K562 (cell line): ENCODE measurements around the gene DGKK. TPM values are rescaled to one million over a fixed set of nuclear protein-coding genes. Genes with fewer than 3 reads are reported as not detected.

Experiments used
- ATAC-seq: fragments of 200-7000 bp; cut with Tn5 transposase; 3 replicates; pipeline ENCODE4 v1.9.1; 2020; ENCODE audit warnings: moderate library complexity
- BruUV-seq: library from RNA; stranded (reverse); fragments of 400-500 nt; replicated peaks from 2 replicates; lab custom pipeline; 2021; lab: Mats Ljungman, UMichigan
- CTCF ChIA-PET: fragments of 300-600 bp; formaldehyde crosslinking; extraction: SDS; loops from one replicate; lab custom pipeline; 2021; ENCODE audit warnings: low intra/inter-chr PET ratio; lab: Yijun Ruan, JAX
- POLR2A ChIA-PET: fragments of 300-600, 350-650 bp; sonication (Branson Sonifier 250); formaldehyde crosslinking; extraction: SDS; loops from one replicate; lab custom pipeline; 2021; ENCODE audit warnings: antibody characterized with exemption, inconsistent platforms; lab: Yijun Ruan, JAX
- DNase-seq, 4 experiments: peaks; one replicate each; pipeline versions ENCODE4 v3.0.0 to v3.0.0-alpha.2; 2011 to 2018; ENCODE audit warnings: low spot score in 3 of 4, mixed read lengths in 3 of 4; ENCODE audit errors: extremely low read depth in 1 of 4
- FAIRE-seq: peaks from 2 replicates; lab custom pipeline; 2011; peaks lifted over from hg19 to GRCh38; lab: Jason Lieb, UNC
- H2AFZ ChIP-seq: 2 replicates; pipeline ENCODE4 v1.6.0; 2011; ENCODE audit warnings: low read depth, low read length, control low read depth, inconsistent platforms
- H3K27ac ChIP-seq: fragments of 200-600 bp; 3 replicates; pipeline ENCODE4 v1.8.0; 2011; ENCODE audit warnings: low read depth, mild to moderate bottlenecking, control low read depth, inconsistent platforms, low read length, moderate library complexity, mixed read lengths; ENCODE audit errors: extremely low read depth
- H3K27me3 ChIP-seq, 2 experiments: fragments of 300-600 bp in 1 of 2; 2 replicates in 1 of 2; 3 replicates in 1 of 2; pipeline versions ENCODE4 v1.6.0 to v1.8.0; 2011; ENCODE audit warnings: inconsistent platforms in 2 of 2, low read length in 2 of 2, mild to moderate bottlenecking in 1 of 2, mixed read lengths in 1 of 2, moderate library complexity in 1 of 2; ENCODE audit not compliant: control insufficient read depth in 2 of 2, insufficient read depth in 2 of 2
- H3K36me3 ChIP-seq: fragments of 300-600 bp; 3 replicates; pipeline ENCODE4 v1.8.0; 2011; ENCODE audit warnings: mild to moderate bottlenecking, low read length, inconsistent platforms; ENCODE audit not compliant: control insufficient read depth, insufficient read depth
- H3K4me1 ChIP-seq, 2 experiments: fragments of 200-600 bp in 1 of 2; replicated peaks in 1 of 2; 2 replicates in 1 of 2; 3 replicates in 1 of 2; pipeline versions ENCODE4 v1.5.1 to v1.8.0; 2011; ENCODE audit warnings: inconsistent platforms in 2 of 2, low read length in 2 of 2, mild to moderate bottlenecking in 1 of 2, mixed read lengths in 1 of 2, moderate library complexity in 1 of 2; ENCODE audit not compliant: control insufficient read depth in 2 of 2, insufficient read depth in 2 of 2
- H3K4me2 ChIP-seq: 2 replicates; pipeline ENCODE4 v1.6.1; 2011; ENCODE audit warnings: low read length, control low read depth, inconsistent platforms, mixed read lengths; ENCODE audit not compliant: insufficient read depth
- H3K4me3 ChIP-seq: fragments of 200-600 bp; sonication (generic), shearing (Covaris generic); 2 replicates; pipeline ENCODE4 v1.5.1; 2016; ENCODE audit warnings: control low read depth, inconsistent platforms
- H3K79me2 ChIP-seq: fragments of 200-600 bp; 3 replicates; pipeline ENCODE4 v1.8.0; 2011; ENCODE audit warnings: low read length, inconsistent platforms; ENCODE audit not compliant: control insufficient read depth, insufficient read depth
- H3K9ac ChIP-seq, 2 experiments: 2 replicates each; pipeline versions ENCODE4 v1.6.0 to v1.6.1; 2011; ENCODE audit warnings: low read depth in 2 of 2, low read length in 2 of 2, control low read depth in 1 of 2, inconsistent platforms in 1 of 2, mild to moderate bottlenecking in 1 of 2, mixed read lengths in 1 of 2; ENCODE audit not compliant: insufficient read depth in 1 of 2
- H3K9me1 ChIP-seq: one replicate; pipeline ENCODE4 v1.6.0; 2011; ENCODE audit warnings: inconsistent platforms, mild to moderate bottlenecking, low read length, moderate library complexity; ENCODE audit not compliant: control insufficient read depth, insufficient read depth
- H3K9me3 ChIP-seq: replicated peaks from 2 replicates; pipeline ENCODE4 v1.5.1; 2011; ENCODE audit warnings: low read depth, low read length, inconsistent platforms; ENCODE audit not compliant: control insufficient read depth, insufficient read depth
- H4K20me1 ChIP-seq: replicated peaks from 2 replicates; pipeline ENCODE4 v1.6.1; 2011; ENCODE audit warnings: low read length, inconsistent platforms, mixed read lengths; ENCODE audit not compliant: control insufficient read depth, insufficient read depth
- BACH1 ChIP-seq: fragments of 200-800 bp; sonication (Bioruptor generic); IDR thresholded peaks from 2 replicates; pipeline ENCODE4 v1.6.1; 2016; ENCODE audit warnings: missing genetic modification characterization, missing compliant biosample characterization
- BRF1 ChIP-seq: IDR thresholded peaks from 3 replicates; pipeline ENCODE4 v1.6.1; 2011; ENCODE audit warnings: borderline replicate concordance, mild to moderate bottlenecking; ENCODE audit not compliant: insufficient read length; ENCODE audit errors: extremely low read depth
- C11orf30 ChIP-seq: fragments of 450-650 bp; IDR thresholded peaks from 2 replicates; pipeline ENCODE4 v1.6.1; 2016; ENCODE audit warnings: low read depth, mild to moderate bottlenecking
- CAMTA2 ChIP-seq: fragments of 250-450 bp; sonication (Bioruptor Pico); conservative IDR thresholded peaks from 2 replicates; pipeline ENCODE4 v1.5.1; 2022
- CBX2 ChIP-seq: fragments of 200-600 bp; sonication (generic); IDR thresholded peaks from one replicate; pipeline ENCODE4 v1.6.1; 2012; ENCODE audit warnings: mild to moderate bottlenecking, low read length, inconsistent platforms; ENCODE audit not compliant: insufficient read depth, poor library complexity, severe bottlenecking
- FOXJ2 ChIP-seq: fragments of 200-800 bp; sonication (Bioruptor generic); IDR thresholded peaks from 2 replicates; pipeline ENCODE4 v1.6.1; 2016; ENCODE audit warnings: missing genetic modification characterization, missing compliant biosample characterization
- HOXB6 ChIP-seq: fragments of 250-450 bp; sonication (Bioruptor Pico); IDR thresholded peaks from 2 replicates; pipeline ENCODE4 v1.5.1; 2022; ENCODE audit warnings: mild to moderate bottlenecking, borderline replicate concordance
- KLF13 ChIP-seq: fragments of 450-650 bp; IDR thresholded peaks from 2 replicates; pipeline ENCODE4 v1.6.1; 2016; ENCODE audit warnings: missing genetic modification characterization, low read depth, mild to moderate bottlenecking, missing compliant biosample characterization, moderate library complexity, borderline replicate concordance
- MAFF ChIP-seq: IDR thresholded peaks from 2 replicates; pipeline ENCODE4 v1.6.1; 2012; ENCODE audit warnings: low read length, improper control_type of control experiment
- MAFK ChIP-seq: IDR thresholded peaks from 2 replicates; pipeline ENCODE4 v1.6.1; 2011; ENCODE audit warnings: low read length, improper control_type of control experiment
- RCOR1 ChIP-seq, 2 experiments: IDR thresholded peaks; 2 replicates each; pipeline ENCODE4 v1.6.1; 2012; ENCODE audit warnings: low read depth in 2 of 2, low read length in 2 of 2, borderline replicate concordance in 1 of 2, improper control_type of control experiment in 1 of 2
- TARDBP ChIP-seq: fragments of 450-650 bp; IDR thresholded peaks from 2 replicates; pipeline ENCODE4 v1.6.1; 2016
- ZNF316 ChIP-seq: fragments of 450-650 bp; IDR thresholded peaks from 2 replicates; pipeline ENCODE4 v1.6.1; 2016
- WGBS: fragments of 100-300 bp; shearing (Covaris generic); methylation state at CpG from one replicate; pipeline ENCODE4 v1.1.6; 2016; ENCODE audit warnings: low coverage, mixed read lengths; ENCODE audit not compliant: insufficient coverage; ENCODE audit errors: missing lambda C conversion rate; 5-methylcytosine and 5-hydroxymethylcytosine counted together
- in situ Hi-C: fragments of 300-500 bp; cut with MboI; formaldehyde crosslinking; loops from 4 replicates; pipeline ENCODE4 v1.15.0; 2018; ENCODE audit warnings: inconsistent platforms, mixed read lengths
- intact Hi-C: fragments of 100-400 bp; cut with micrococcal nuclease; formaldehyde crosslinking; loops from 2 replicates; pipeline ENCODE4 v1.14.2; 2022
- polyA plus RNA-seq, 8 experiments: library from polyadenylated mRNA; depleted of rRNA in 4 of 8; stranded (reverse) in 5 of 8; unstranded in 3 of 8; fragments of >200 nt; fragmentation: Nextera tagmentation in 2 of 8; fragmentation: Illumina TruSeq in 1 of 8; extraction: Ambion mirVana in 2 of 8; extraction: Trizol in 1 of 8; gene quantifications; 2 replicates each; pipeline versions ENCODE4 v1.2.1 to v1.2.3, GENCODE V29; 2011 to 2014; ENCODE audit warnings: inconsistent platforms in 1 of 8, missing spikeins in 1 of 8
- total RNA-seq, 7 experiments: library from RNA; depleted of rRNA in 6 of 7; stranded (reverse); fragments of >200 nt in 6 of 7; fragmentation: Illumina TruSeq in 2 of 7; extraction: Trizol in 2 of 7; gene quantifications; 2 replicates each; pipeline versions ENCODE4 v1.2.1 to v1.2.3, GENCODE V29; 2011 to 2021; ENCODE audit warnings: low replicate concordance in 1 of 7
- TF ChIP-seq, protein P1 (sequence below): sonication (generic); formaldehyde crosslinking; IDR thresholded peaks from 2 replicates; pipeline ENCODE4 v1.8.0; 2022; ENCODE audit warnings: missing genetic modification reagents, mild to moderate bottlenecking, borderline replicate concordance
- TF ChIP-seq, protein P2 (sequence below): fragments of 450-650 bp; IDR thresholded peaks from 2 replicates; pipeline ENCODE4 v1.6.1; 2016

The DGKK gene
- total and polyA plus RNA-seq, 9 of the 15 experiments (the other 6 are each of a cell fraction or from before 2014, with no cell fraction given): not detected

DNA sequence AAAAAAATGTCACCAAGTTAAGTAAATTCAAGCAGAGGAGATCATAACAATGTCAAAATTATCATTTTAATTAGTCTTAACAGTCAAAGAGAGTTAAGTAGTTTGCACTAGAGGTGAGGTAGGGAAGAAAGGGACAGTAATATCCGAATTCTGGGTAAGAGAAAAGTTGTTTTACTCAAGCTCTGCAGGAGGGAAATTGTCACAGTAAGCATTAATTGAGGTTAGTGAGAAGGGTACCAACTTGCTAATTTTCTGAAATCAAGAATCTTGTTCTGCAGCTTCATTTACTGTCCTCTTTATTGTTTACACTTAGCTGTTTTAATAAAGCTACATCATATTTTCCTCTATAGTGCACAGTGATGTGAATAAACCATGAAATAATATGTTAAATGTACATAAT lies 11.0 kb downstream of the DGKK start:
- Histone ChIP-seq H3K36me3 (no peaks in the 10 kb centered on the region), H3K9me1 (no peaks in the 10 kb centered on the region), H3K9ac (no peak overlapping the region), H3K27me3 (no peaks in the 10 kb centered on the region), H3K4me1 (no peaks in the 10 kb centered on the region)
- ATAC-seq (no peak), DNase-seq (no peak), FAIRE-seq (no peak)
- intact Hi-C loops: no loop called here
- in situ Hi-C loops: no loop called here
- no TSS peak for BruUV-seq
- POLR2A ChIA-PET: no interaction called here
- TF ChIP-seq HOXB6 (no peak), CAMTA2 (CRISPR knock-in tag) (no peak), TARDBP (no peak), C11orf30 (peak; percentile 33; the same call in 1 of the 2 replicates), KLF13 (no peak), MAFF (peak; percentile 23; the same call in 1 of the 2 replicates), MAFK (peak; percentile 13; the same call in 1 of the 2 replicates), FOXJ2 (tag) (no peak), BACH1 (tag) (no peak), BRF1 (no peak), RCOR1 (IDR thresholded peaks at IDR 0.05; ENCODE audit: borderline replicate concordance in 1 of 2, low read depth in 2 of 2, low read length in 2 of 2) (no peak), ZNF316 (peak; percentile 51; the same call in 1 of the 2 replicates), CBX2 (no peak)
- TF ChIP-seq, protein P1, sequence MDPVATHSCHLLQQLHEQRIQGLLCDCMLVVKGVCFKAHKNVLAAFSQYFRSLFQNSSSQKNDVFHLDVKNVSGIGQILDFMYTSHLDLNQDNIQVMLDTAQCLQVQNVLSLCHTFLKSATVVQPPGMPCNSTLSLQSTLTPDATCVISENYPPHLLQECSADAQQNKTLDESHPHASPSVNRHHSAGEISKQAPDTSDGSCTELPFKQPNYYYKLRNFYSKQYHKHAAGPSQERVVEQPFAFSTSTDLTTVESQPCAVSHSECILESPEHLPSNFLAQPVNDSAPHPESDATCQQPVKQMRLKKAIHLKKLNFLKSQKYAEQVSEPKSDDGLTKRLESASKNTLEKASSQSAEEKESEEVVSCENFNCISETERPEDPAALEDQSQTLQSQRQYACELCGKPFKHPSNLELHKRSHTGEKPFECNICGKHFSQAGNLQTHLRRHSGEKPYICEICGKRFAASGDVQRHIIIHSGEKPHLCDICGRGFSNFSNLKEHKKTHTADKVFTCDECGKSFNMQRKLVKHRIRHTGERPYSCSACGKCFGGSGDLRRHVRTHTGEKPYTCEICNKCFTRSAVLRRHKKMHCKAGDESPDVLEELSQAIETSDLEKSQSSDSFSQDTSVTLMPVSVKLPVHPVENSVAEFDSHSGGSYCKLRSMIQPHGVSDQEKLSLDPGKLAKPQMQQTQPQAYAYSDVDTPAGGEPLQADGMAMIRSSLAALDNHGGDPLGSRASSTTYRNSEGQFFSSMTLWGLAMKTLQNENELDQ (CRISPR knock-in tag): no peak
- TF ChIP-seq, protein P2, sequence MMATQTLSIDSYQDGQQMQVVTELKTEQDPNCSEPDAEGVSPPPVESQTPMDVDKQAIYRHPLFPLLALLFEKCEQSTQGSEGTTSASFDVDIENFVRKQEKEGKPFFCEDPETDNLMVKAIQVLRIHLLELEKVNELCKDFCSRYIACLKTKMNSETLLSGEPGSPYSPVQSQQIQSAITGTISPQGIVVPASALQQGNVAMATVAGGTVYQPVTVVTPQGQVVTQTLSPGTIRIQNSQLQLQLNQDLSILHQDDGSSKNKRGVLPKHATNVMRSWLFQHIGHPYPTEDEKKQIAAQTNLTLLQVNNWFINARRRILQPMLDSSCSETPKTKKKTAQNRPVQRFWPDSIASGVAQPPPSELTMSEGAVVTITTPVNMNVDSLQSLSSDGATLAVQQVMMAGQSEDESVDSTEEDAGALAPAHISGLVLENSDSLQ: no peak
- TF ChIP-seq, all 486 proteins: peak for 4
- Histone ChIP-seq H3K4me2 (no peak overlapping the region), H3K9me3 (no peaks in the 10 kb centered on the region), H4K20me1 (no peaks in the 10 kb centered on the region), H2AFZ (no peak overlapping the region), H3K27ac (no peak overlapping the region), H3K4me3 (no peak overlapping the region), H3K79me2 (no peaks in the 10 kb centered on the region)
- 0% methylated on average over 1 of the region's 1 CpG for WGBS
- CTCF ChIA-PET: no interaction called here
